Ishikawa (cell line): ENCODE data around the gene SERPINA1.

Experiments used
- CEBPB ChIP-seq: IDR thresholded peaks from 2 replicates; pipeline ENCODE4 v1.6.1; 2012
- CREB1 ChIP-seq: IDR thresholded peaks from 2 replicates; pipeline ENCODE4 v1.6.1; 2012; ENCODE audit warnings: low read depth
- EGR1 ChIP-seq: IDR thresholded peaks from 2 replicates; pipeline ENCODE4 v1.6.1; 2012
- EP300 ChIP-seq: IDR thresholded peaks from 2 replicates; pipeline ENCODE4 v1.6.1; 2012; ENCODE audit warnings: borderline replicate concordance
- FOXM1 ChIP-seq: IDR thresholded peaks from 2 replicates; pipeline ENCODE4 v1.6.1; 2012; ENCODE audit warnings: low read depth, borderline replicate concordance
- MAX ChIP-seq: IDR thresholded peaks from 2 replicates; pipeline ENCODE4 v1.6.1; 2012
- NFIC ChIP-seq: IDR thresholded peaks from 2 replicates; pipeline ENCODE4 v1.6.1; 2012
- RAD21 ChIP-seq: IDR thresholded peaks from 2 replicates; pipeline ENCODE4 v1.6.1; 2012; ENCODE audit warnings: low read depth
- TAF1 ChIP-seq: IDR thresholded peaks from 2 replicates; pipeline ENCODE4 v1.6.1; 2012; ENCODE audit warnings: low read depth, mild to moderate bottlenecking
- TCF12 ChIP-seq: IDR thresholded peaks from 2 replicates; pipeline ENCODE4 v1.6.1; 2012; ENCODE audit warnings: low read depth
- TEAD4 ChIP-seq: IDR thresholded peaks from 2 replicates; pipeline ENCODE4 v1.6.1; 2012
- USF1 ChIP-seq: IDR thresholded peaks from 2 replicates; pipeline ENCODE4 v1.6.1; 2012
- YY1 ChIP-seq: IDR thresholded peaks from 2 replicates; pipeline ENCODE4 v1.6.1; 2012; ENCODE audit warnings: low read depth
- ZBTB7A ChIP-seq: IDR thresholded peaks from 2 replicates; pipeline ENCODE4 v1.6.1; 2012; ENCODE audit warnings: low read depth
- TF ChIP-seq, protein P1 (sequence below): IDR thresholded peaks from 2 replicates; pipeline ENCODE4 v1.6.1; 2012; ENCODE audit warnings: low read depth, mild to moderate bottlenecking

Gene SERPINA1

GRCh38 chr14:94404561-94404960 is 16.2 kb upstream of the SERPINA1 start:
- TF ChIP-seq TAF1 (no peak), NFIC (no peak), RAD21 (no peak), ZBTB7A (no peak), FOXM1 (no peak)

DNA sequence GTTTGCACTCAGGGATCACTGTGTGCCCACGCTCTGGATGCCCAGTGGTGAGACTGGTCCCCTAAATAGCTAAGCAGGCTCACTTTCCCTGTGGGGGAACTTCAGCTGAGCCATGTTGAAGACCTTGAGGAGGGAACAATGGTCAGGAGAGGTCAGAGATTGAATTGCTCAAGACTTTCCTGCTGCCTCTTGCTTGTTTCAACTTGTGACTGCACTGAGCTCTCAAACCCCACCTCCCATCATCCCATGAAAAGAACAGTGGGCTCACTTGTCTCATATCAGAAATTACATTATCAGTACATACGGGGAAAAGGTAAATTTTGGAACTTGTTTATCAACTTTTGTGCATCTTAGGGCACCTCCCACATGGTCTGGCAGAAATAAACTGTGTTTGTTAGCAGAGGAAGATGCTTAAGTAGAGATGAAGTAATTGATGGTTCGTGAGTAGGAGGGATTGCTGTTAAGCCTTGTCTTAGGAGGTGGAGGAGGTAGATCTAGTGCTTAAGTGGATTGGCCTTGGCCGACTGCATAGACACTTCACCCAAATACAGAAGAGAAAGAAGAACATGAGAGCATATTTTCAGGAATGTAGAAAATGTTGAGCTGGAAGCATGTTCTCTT is 15.0 kb upstream of the SERPINA1 start:
- TF ChIP-seq MAX (no peak), ZBTB7A (no peak), EGR1 (no peak), YY1 (no peak), TEAD4 (no peak), FOXM1 (no peak)

DNA sequence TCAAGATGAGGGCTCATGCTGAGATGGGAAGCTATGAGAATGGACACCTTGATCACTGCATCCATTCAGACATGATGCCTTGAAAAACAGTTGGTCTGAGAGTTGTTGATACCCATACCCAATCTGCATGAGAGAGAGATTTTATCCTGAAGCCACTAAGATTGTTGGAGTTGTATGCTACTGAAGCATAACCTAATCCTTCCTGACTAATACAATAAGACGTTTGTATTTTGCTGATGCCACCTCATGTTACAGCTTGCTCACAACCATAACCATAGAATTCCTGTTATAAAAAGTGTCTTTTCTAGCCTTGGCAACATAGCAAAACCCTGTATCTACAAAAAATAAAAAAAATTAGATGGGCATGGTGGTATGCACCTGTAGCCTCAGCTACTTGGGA is 12.7 kb upstream of the SERPINA1 start:
- TF ChIP-seq YY1 (no peak), EGR1 (no peak), RAD21 (no peak)

DNA sequence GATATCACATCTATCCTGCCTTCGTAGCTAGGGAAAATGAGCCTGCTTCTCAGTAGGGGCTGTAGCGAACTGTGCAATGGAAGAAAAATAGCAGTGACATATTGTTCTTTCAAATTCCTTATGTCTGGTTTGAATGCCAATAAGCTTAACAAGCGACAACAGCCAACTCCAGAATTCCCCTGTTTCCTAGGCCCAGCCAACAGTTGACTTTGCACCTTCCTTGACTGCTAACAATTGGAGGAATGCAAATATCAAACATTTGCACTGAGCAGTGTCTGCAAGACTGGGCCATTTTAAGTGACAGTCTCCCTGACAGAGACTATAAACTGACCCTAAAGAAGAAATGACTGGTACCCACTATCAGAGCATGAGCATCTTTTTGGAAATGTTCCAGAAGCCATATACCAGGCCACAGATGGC is 12.0 kb upstream of the SERPINA1 start:
- TF ChIP-seq TEAD4 (no peak), CREB1 (no peak), FOXM1 (no peak), ZBTB7A (no peak), RAD21 (no peak), EGR1 (no peak), YY1 (no peak), TCF12 (no peak), EP300 (no peak), CEBPB (no peak)
- TF ChIP-seq, protein P1, sequence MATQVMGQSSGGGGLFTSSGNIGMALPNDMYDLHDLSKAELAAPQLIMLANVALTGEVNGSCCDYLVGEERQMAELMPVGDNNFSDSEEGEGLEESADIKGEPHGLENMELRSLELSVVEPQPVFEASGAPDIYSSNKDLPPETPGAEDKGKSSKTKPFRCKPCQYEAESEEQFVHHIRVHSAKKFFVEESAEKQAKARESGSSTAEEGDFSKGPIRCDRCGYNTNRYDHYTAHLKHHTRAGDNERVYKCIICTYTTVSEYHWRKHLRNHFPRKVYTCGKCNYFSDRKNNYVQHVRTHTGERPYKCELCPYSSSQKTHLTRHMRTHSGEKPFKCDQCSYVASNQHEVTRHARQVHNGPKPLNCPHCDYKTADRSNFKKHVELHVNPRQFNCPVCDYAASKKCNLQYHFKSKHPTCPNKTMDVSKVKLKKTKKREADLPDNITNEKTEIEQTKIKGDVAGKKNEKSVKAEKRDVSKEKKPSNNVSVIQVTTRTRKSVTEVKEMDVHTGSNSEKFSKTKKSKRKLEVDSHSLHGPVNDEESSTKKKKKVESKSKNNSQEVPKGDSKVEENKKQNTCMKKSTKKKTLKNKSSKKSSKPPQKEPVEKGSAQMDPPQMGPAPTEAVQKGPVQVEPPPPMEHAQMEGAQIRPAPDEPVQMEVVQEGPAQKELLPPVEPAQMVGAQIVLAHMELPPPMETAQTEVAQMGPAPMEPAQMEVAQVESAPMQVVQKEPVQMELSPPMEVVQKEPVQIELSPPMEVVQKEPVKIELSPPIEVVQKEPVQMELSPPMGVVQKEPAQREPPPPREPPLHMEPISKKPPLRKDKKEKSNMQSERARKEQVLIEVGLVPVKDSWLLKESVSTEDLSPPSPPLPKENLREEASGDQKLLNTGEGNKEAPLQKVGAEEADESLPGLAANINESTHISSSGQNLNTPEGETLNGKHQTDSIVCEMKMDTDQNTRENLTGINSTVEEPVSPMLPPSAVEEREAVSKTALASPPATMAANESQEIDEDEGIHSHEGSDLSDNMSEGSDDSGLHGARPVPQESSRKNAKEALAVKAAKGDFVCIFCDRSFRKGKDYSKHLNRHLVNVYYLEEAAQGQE: no peak

DNA sequence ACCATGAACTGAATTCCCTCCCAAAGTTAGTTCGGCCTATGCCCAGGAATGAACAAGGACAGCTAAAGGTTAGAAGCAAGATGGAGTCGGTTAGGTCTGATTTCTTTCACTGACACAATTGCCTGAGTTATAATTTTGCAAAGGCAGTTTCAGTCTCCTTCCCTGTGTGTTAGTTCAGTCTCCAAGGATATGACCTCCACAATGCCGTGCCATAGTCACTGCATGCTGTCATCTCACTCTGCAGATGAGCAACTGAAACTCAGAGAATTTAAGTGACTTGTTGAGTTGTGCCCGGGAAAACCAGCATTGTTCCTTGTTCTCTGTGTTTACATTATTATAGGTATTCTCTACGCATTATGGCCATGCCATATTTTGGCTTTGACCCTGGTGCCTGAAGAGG is 10.1 kb upstream of the SERPINA1 start:
- no peak for TF ChIP-seq USF1
- no peak for TF ChIP-seq YY1
- TF ChIP-seq FOXM1: no peak
- TF ChIP-seq TEAD4: no peak
- TF ChIP-seq EP300: no peak
- TF ChIP-seq ZBTB7A: no peak
- TF ChIP-seq RAD21: no peak

GRCh38 chr14:94398182-94398479 is 9.7 kb upstream of the SERPINA1 start:
- TF ChIP-seq TCF12: no peak
- no peak for TF ChIP-seq TAF1
- TF ChIP-seq, protein P1: no peak
- no peak for TF ChIP-seq TEAD4
- no peak for TF ChIP-seq EGR1
- no peak for TF ChIP-seq MAX
- no peak for TF ChIP-seq RAD21
- no peak for TF ChIP-seq ZBTB7A
- TF ChIP-seq YY1: no peak
- no peak for TF ChIP-seq CREB1
- TF ChIP-seq USF1: no peak
- TF ChIP-seq NFIC: no peak
- TF ChIP-seq CEBPB: no peak
